GM18526 (cell line): ENCODE results near the gene ATXN7.

Source experiments
- POLR2A ChIP-seq: IDR thresholded peaks from 3 replicates; pipeline ENCODE4 v1.6.1; 2011; ENCODE audit not compliant: insufficient read length; ENCODE audit errors: extremely low read depth

ATXN7 gene

GRCh38 chr3:63855333-63855940 is 8.2 kb upstream of the ATXN7 start:
- TF ChIP-seq POLR2A, result no peak

GRCh38 chr3:63857311-63857710 is 6.4 kb upstream of the ATXN7 start:
- no peak for TF ChIP-seq POLR2A

GRCh38 chr3:63860776-63861175 is 2.9 kb upstream of the ATXN7 start:
- no peak for TF ChIP-seq POLR2A

- TF ChIP-seq POLR2A, result no peak
Observed at GRCh38 chr3:63861306-63861705, 2.4 kb upstream of the ATXN7 start.

GRCh38 chr3:63862804-63863149 is 890 bp upstream of the ATXN7 start:
- no peak for TF ChIP-seq POLR2A

- no peak for TF ChIP-seq POLR2A
Observed at GRCh38 chr3:63864008-63864964, 619 bp downstream of the ATXN7 start.

- TF ChIP-seq POLR2A, result no peak
Observed at GRCh38 chr3:63864965-63865327, 1.3 kb downstream of the ATXN7 start.

GRCh38 chr3:63867225-63867624 is 3.6 kb downstream of the ATXN7 start:
- no peak for TF ChIP-seq POLR2A

- no peak for TF ChIP-seq POLR2A
Observed at GRCh38 chr3:63869940-63870614, 6.4 kb downstream of the ATXN7 start.

- TF ChIP-seq POLR2A, result no peak
Observed at GRCh38 chr3:63870615-63871005, 6.9 kb downstream of the ATXN7 start.

GRCh38 chr3:63872135-63872924 is 8.7 kb downstream of the ATXN7 start:
- TF ChIP-seq POLR2A, result no peak

GRCh38 chr3:63874769-63875168 is 11.1 kb downstream of the ATXN7 start:
- no peak for TF ChIP-seq POLR2A

- TF ChIP-seq POLR2A, result no peak
Observed at GRCh38 chr3:63875510-63875909, 11.8 kb downstream of the ATXN7 start.

- TF ChIP-seq POLR2A, result no peak
Observed at GRCh38 chr3:63876260-63876659, 12.6 kb downstream of the ATXN7 start.

GRCh38 chr3:63877737-63878393 is 14.2 kb downstream of the ATXN7 start:
- TF ChIP-seq POLR2A, result no peak
